ENCODE measurements around the gene RSRC1.
"Not testable (repeated sequence)": the region's sequence is repeated elsewhere in the genome, so short reads cannot be mapped to it uniquely, and the experiment has no call there.

Gene RSRC1

DNA sequence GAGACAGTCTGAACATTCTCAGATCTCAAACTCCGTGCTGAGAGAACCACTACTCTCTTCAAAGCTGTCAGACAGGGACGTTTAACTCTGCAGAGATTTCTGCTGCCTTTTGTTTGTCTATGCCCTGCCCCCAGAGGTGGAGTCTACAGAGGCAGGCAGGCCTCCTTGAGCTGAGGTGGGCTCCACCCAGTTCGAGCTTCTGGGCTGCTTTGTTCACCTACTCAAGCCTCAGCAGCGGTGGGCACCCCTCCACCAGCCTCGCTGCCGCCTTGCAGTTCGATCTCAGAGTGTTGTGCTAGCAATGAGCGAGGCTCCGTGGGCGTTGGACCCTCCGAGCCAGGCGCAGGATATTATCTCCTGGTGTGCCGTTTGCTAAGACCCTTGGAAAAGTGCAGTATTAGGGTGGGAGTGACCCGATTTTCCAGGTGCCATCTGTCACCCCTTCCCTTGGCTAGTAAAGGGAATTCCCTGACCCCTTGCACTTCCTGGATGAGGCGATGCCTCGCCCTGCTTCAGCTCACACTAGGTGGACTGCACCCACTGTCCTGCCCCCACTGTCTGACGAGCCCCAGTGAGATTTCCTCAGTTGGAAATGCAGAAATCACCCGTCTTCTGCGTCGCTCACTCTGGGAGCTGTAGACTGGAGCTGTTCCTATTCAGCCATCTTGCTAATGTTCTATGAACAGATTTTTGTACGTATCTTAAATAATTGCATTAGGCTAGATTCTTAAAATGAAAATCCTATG lies 220.0 kb downstream of the RSRC1 start:
- peak; percentile 51 for DNase-seq (ENCODE audit: low spot score)

DNA sequence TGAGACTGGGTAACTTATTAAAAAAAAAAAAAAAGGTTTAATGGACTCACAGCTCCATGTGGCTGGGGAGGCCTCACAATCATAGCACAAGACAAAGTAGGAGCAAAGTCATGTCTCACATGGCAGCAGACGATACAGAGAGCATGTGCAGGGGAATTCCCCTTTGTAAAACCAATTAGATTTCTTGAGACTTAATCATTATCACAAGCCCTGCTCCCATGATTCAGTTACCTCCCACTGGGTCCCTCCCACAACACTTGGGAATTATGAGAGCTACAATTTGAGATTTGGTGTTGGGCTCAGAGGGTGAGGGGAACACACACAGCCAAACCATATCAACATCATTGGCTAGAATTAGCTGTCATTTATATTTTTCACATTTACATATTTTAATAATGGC lies 221.0 kb downstream of the RSRC1 start:
- DNase-seq (ENCODE audit: low spot score): peak; percentile 86

DNA sequence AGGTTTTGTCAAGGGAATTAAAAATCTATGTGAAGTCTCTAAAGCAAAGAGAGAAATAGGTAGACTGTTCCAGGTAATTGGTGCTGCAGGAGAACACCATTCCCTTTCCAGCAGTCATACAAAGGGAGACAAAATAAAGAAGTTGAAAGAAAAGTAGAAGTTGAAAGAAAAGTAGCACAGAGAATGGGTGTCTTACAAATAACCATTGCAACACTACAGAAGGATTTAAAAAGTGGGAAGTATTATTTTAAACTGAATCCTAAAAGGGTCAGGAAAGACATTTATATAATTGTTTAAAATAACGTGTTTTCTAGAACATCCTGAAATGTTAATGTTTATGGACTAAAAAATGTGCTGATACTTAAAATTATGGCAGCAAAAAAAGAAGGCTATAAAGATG lies 223.8 kb downstream of the RSRC1 start:
- no peak for DNase-seq (ENCODE audit: low spot score)

DNA sequence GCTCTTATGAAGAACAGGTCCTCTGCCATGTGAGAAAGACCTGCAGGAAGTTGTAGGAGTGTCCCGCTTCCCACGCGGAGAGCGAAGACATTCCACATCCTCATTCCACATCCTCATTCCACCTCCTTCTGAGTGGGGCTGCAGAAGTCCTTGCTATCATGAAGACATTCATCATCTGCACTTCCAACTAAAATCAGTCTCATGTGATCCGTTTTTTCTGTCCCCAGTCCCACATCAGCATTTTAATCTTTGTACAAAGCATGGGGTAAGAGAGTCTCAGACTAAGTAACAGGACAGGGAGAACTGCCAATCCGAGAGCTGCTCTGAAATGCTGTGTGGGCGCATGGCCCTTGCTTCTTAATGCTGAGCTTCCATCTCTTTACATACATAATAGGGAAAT lies 227.2 kb downstream of the RSRC1 start:
- no peak for DNase-seq (ENCODE audit: low spot score)

DNA sequence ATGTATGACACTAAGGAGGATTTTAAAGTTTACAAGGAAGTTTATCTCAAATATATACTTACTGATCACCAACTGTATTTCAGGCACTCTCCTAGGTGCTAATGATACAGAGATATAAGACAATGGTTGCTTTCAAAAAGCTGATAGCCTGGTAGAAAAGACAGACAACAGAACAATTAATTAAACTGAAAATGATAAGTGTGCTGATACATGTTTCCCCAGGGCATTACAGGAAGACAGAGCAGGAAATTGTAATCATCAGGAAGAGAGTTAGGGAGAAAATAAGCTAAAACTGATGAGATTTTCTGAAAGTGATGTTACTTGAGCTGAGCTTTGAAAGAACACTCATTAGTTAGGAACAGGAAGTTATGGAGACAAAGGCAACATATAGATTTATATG lies 229.7 kb downstream of the RSRC1 start:
- no peak for DNase-seq (ENCODE audit: low spot score)

DNA sequence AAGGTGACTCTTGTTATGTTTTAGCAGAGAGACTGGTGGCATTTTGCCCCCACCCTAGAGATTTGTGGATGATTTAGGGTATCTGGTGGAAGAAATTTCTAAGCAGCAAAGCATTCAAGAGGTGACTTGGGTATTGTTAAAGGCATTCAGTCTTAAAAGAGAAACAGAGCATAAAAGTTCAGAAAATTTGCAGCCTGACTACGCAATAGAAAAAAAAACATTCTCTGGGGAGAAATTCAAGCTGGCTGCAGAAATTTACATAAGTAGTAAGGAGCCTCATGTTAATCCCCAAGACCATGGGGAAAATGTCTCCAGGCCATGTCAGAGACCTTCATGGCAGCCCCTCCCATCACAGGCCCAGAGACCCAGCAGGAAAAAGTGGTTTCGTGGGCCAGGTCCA lies 231.1 kb downstream of the RSRC1 start:
- not testable (repeated sequence) for DNase-seq (ENCODE audit: low spot score)

DNA sequence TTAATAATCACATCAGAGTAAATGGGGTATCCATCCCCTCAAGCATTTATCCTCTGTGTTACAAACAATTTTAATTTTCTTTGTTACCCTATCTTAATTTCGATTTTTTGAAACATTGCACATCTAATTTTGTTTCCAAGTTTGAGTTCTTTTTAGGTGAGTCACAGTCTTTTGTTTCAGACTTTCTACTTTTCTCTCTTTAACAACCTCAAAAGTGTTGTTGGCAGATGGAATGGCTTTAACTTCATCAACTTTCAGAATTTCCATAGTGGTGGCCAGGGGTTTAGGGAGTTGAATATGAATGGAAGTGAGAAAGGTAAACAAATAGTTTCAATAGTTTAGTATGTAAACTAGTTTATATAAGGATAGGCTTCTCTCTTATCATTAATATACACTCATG lies 238.1 kb downstream of the RSRC1 start:
- DNase-seq (ENCODE audit: low spot score): no peak

DNA sequence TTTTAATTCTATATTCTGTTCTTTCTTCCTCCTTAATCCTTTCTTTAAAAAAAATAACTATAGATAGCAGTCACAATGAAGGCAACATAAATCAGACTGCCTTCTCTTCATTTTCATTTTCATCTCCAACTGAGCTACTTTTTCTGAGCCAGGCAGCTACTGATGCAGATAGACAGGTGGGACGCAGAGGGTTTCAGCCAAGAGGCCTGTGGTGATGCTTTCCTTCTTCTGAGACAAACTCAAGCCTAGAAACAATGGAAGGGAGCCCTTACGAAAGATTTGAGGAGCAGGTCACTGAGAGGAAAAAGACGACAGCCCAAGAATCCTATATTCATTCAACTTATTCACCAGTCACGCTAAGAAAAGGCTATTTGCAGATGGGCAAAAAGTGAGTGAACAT lies 241.1 kb downstream of the RSRC1 start:
- no peak for DNase-seq (ENCODE audit: low spot score)

DNA sequence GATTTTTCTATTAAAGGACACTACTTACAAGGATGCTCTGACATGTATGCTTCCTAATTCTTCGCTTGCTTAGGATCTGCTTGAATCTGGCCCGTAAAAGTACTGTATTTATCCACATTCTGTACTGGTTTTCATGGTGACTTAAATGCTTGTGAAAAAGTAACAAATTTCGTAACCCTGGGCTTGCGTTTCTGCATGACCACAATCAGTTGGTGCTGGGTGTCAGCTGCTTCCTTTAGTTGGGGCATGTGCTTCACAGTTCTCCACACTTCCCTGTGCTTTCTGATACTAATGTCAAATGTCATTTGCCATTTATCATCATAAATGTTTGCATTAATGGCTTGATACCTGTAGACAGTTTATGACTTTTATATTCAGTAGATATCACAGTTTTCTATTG lies 242.7 kb downstream of the RSRC1 start:
- DNase-seq (ENCODE audit: low spot score): no peak

DNA sequence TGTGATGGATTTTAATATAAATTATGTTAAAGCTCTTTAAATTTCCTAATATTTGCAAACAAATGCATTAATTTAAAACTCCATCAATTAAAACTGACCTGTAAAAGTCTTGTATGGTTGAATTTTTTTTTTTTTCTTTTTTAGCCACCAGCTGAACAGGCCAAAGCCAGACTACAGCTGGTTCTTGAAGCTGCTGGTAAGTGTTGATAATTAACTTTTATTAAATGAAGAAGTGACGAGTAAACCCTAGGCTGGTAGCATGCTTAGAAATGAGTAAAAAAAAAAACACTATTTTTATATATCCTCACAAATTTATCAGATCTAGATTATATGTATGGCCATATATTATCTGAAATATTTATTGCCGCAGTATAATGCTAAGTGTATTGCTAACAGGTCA lies 244.8 kb downstream of the RSRC1 start:
- DNase-seq (ENCODE audit: low spot score): no peak

DNA sequence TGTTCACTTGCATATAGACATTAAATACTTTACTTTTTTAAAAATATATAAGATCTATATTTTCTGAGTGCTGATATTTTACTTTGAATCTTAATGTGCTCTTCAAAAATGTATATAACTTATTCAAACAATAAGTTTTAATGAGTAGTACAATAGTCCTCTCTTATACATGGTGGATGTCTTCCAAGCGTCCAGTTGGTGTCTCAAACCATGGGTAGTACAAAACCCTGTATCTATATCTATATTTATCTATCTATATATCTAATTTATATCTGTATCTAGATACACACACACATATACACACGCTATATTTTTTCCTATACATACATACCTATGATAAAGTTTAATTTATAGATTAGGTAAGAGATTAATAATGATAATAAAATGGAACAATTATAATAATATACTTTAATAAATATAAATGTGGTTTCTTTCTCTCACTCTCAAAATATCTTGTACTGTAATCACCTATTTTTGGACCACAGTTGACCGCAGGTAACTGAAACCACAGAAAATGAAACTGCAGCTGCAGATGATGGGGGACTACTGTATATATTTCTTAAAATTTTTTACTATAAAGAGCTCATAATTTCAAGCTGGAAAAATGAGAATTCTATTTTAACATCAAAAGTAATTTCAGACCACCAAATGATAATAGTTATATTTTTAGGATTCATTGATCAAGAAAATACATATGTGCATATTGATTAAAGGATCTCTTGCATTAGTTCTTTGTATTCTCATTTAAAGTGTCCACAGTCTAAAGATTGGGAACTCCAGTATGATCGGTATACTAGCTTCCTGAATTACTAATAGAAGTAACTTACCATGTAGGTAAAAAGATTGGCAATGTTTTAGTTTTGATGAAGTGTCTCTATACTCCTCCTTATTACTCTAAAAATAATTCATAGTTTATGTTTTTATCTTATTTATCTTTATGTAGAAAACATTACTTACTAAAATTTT lies 246.0 kb downstream of the RSRC1 start:
- DNase-seq (ENCODE audit: low spot score): no peak

DNA sequence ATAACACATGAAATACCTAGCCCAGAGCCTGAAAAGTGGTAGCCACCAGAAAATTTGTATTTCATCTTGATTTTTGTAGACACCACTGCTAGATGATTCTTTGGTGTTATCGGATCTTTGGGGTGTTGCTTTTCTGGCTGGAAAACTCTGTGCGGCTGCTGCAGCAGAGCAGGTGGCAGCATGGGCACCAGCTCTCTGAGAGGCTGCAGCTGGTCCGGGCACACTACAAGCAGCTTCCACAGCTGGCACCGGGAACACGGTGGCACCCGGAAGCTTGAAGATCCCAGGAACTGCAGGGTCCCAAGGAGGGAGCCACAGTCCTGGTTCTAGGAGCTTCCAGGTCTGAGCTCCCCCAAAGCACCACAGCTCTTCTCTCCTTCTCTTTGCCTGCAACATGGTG lies 249.4 kb downstream of the RSRC1 start:
- DNase-seq (ENCODE audit: low spot score): no peak

DNA sequence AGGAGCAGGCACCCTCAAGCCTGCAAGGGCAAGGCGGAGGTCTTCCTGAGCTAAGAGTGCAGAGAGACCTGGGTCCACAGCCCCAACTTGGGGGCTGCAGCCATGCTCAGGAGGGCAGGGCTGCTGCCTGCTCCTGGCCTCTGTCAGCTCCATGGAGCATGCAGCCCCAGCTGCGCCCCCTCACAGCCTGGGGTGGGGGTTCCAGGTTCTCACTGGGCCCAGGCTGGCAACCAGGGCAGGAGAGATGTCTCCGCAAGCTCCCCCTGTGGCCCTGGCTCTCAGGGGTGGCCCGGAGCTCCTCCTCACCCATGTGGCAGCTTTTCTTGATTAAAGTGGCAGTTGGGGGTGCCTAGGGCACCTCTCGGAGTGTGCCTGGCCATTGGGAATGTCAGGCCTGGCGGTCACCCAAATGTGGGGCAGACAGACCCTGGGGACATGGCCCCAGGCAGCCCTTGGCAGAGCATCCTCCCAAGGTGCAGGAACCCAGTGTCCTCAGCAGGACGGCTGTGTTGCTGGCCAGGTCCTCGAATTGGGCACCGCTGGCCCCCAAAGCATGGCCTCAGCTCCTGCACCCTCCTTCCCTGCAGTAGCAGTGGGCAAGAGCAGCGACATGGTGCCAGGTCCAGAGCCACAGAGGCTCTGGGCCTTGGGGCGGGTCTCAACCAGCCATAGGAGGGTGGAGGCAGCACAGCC lies 251.0 kb downstream of the RSRC1 start:
- DNase-seq (ENCODE audit: low spot score): no peak

DNA sequence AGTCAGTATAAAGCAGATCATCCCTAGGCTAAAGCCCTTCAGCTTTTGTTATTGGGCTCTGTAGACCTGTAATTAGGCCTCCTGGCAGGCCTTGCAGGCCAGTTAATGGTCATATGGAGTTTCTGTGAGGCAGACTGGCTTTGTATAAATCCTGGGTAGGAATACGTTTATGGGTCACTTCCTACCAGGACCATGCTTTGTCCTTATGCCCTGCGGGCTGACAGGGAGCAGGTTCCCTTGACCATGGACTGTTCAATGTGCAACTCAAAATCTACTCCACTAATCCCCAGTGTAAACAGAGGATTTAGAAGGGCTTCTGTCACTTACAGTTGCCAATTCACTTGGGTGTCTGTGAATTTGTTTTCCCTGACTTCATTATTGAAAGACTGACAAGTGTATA lies 258.4 kb downstream of the RSRC1 start:
- DNase-seq (ENCODE audit: low spot score): no peak

DNA sequence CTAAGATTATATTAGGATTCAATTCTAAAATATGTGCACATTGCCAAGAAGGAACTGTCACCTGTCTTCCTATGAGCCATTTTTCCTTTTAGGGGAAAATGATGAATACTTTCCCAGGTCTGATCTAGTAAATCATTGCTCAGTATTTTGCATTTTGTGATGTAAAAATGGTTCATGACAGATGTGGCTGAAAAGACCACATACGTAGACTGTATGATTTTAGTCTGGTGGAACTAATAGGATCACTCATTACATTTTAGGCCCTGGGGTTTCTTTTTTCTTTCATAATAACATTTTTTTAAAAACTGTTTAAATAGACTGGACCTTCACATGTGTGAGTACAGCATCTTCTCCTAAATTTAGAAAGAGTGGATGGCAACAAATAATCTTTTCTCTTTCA lies 259.4 kb downstream of the RSRC1 start:
- DNase-seq (ENCODE audit: low spot score): peak; percentile 34

DNA sequence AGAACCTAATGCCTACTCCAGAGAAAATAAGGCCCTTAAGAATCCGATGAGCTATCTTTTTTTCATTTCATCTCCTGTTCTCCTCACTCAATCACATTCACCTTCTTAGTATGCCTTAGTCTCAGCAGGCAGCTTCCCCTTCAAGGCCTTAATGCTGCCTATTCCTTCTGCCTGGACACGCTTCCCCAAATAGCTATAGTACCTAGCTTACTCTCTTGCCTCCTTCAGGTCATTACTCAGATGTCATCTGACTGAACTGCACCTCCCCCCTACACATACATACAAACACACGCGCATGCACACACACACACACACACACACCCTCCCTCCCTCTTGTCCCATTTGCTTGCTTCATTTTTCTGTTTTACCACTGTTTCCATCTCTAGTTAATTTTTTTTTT lies 269.6 kb downstream of the RSRC1 start:
- no peak for DNase-seq (ENCODE audit: low spot score)

DNA sequence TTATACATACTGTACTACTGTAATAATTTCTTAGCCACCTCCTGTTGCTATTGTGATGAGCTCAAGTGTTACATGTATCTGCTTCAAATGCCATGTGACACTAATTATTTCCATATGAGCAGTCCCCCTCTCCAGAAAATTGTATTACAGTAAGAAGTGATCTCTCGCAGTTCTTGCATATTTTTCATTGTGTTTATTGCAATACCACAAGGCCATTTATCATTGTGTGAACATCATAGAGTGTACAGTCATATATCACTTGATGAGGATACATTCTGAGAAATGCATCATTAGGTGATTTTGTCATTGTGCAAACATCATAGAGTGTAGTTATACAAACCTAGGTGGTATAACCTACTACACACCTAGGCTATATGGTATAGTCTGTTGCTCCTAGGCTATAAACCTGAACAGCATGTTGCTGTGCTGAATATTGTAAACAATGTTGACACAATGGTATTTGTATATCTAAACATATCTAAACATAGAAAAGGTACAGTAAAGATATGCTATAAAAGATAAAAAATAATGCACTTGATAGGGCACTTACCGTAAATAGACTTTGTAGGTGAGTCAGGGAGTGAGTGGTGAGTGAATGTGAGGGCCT lies 271.5 kb downstream of the RSRC1 start:
- DNase-seq (ENCODE audit: low spot score): peak; percentile 2

DNA sequence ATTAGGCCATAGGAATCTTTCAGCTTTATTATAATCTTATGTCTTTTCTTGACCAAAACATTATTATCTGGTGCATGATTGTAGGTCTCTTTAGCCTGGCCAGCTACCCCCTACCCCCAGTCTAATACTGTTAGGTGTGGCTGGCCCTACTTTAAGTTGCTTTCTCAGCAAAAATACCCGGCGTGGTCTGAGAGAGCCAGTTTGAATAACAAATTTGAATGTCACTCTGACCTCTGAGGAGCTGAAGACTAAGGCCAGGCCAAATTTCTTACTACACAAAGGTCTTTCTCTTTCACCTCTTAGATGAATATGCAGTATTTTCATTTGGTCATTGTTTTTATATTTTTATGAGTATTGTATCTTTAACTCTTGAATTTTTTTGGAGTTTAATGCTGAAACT lies 272.6 kb downstream of the RSRC1 start:
- DNase-seq (ENCODE audit: low spot score): no peak

DNA sequence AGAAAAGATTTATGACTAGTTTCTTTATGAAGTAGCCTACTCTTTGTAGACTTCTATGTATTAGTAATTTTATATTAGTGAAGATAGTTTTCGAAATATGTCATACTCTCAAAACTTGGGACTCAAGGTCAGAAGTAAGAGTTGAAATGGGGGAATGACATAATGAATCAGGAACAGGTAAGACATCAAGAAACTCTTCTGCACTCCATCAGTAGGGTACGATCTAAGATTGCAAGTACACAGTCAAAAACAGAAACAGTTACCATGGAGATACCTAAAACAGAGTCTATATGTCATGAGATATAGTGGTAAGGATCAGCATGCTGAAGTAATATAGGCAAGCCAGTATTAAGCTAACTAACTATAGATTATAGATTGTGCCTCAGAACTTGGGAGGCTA lies 274.1 kb downstream of the RSRC1 start:
- no peak for DNase-seq (ENCODE audit: low spot score)

DNA sequence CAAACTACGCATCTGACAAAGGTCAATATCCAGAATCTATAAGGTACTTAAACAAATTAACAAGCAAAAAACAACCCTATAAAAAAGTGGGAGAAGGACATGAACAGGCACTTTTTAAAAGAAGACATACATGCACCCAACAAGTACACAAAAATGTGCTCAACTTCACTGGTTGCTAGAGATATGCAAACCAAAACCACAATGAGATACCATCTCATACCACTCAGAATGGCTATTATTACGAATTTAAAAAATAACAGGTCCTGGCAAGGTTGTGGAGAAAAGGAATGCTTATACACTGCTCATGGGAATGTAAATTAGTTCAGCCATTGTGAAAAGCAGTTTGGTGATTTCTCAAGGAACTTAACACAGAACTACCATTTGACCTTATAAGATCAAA lies 285.5 kb downstream of the RSRC1 start:
- no peak for DNase-seq (ENCODE audit: low spot score)

DNA sequence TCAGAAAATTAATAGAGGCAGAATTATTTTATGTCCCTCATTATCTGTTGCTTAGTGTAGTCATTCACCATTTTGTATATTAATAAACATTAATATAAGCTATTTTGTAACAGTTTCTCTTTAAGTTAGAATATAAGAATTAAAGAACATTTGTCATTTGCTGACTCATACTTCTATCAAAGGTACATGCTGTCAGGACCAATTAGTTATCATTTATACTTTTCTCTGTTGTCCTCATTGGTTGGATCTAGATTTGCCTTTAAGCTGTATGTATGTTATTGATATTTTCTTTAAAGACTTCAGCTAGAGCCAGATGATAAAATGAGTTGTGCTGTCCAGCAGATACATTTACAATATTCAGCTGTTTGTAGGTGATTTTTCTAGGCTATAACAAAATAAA lies 292.7 kb downstream of the RSRC1 start:
- DNase-seq (ENCODE audit: low spot score): no peak

DNA sequence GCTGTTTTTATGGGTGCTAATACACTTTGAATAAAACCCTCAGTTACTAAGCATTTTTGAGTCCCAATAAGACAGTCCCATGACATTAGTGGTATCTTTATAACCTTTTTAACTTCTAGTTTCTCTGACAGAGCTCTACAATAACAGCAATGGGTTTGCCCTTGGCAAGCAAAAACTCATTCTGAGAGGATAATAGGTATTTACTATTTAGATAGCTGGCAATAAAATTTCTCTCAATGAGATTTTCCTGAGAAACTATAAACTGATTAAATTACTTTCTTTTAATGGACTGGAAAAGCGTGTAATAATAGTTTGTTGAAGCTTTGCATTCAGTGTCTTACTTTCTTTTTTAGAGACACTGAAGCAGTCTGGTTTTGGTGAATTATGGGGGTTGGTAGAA lies 293.1 kb downstream of the RSRC1 start:
- DNase-seq (ENCODE audit: low spot score): no peak
